Panc1 (cell line): ENCODE measurements around the gene CGNL1. TPM values are rescaled to one million over a fixed set of nuclear protein-coding genes. Genes with fewer than 3 reads are reported as not detected.

Experiments used
- ATAC-seq: fragments of 200-7000 bp; cut with Tn5 transposase; 2 replicates; pipeline ENCODE4 v1.9.1; 2020; ENCODE audit warnings: mild to moderate bottlenecking, moderate library complexity
- BruUV-seq: library from RNA; stranded (reverse); fragments of 400-500 nt; replicated peaks from 2 replicates; lab custom pipeline; 2021; lab: Mats Ljungman, UMichigan
- CTCF ChIA-PET: fragments of 300-600 bp; sonication (Branson Sonifier 250); formaldehyde crosslinking; loops from one replicate; lab custom pipeline; 2022; ENCODE audit warnings: antibody characterized with exemption; lab: Charles Lee
- POLR2A ChIA-PET: fragments of 300-600 bp; sonication (Branson Sonifier 250); formaldehyde crosslinking; loops from one replicate; lab custom pipeline; 2022; ENCODE audit warnings: antibody characterized with exemption; lab: Charles Lee
- DNase-seq: peaks from one replicate; pipeline ENCODE4 v3.0.0-alpha.2; 2010; ENCODE audit warnings: low read depth, low spot score
- H3K27ac ChIP-seq: 2 replicates; pipeline ENCODE4 v1.5.1; 2011; ENCODE audit warnings: mild to moderate bottlenecking, low read length, inconsistent platforms
- H3K27me3 ChIP-seq: fragments of 200-500 bp; sonication (Bioruptor generic); 2 replicates; pipeline ENCODE4 v1.6.0; 2014; ENCODE audit warnings: low read length, inconsistent platforms; ENCODE audit not compliant: control insufficient read depth, insufficient read depth
- H3K36me3 ChIP-seq: fragments of 200-500 bp; sonication (Bioruptor generic); 2 replicates; pipeline ENCODE4 v1.5.1; 2014; ENCODE audit warnings: inconsistent platforms, mild to moderate bottlenecking, low read length, moderate library complexity; ENCODE audit not compliant: control insufficient read depth, insufficient read depth
- H3K4me1 ChIP-seq: 2 replicates; pipeline ENCODE4 v1.5.1; 2011; ENCODE audit warnings: inconsistent platforms, mild to moderate bottlenecking, low read length, moderate library complexity; ENCODE audit not compliant: control insufficient read depth, insufficient read depth
- H3K4me3 ChIP-seq, 2 experiments: 2 replicates each; pipeline ENCODE4 v1.5.1; 2011 to 2012; ENCODE audit warnings: low read depth in 2 of 2, low read length in 2 of 2, mild to moderate bottlenecking in 2 of 2, inconsistent platforms in 1 of 2, moderate library complexity in 1 of 2
- H3K9me3 ChIP-seq: fragments of 200-500 bp; sonication (Bioruptor generic); 2 replicates; pipeline ENCODE4 v1.5.1; 2014; ENCODE audit warnings: low read depth, mild to moderate bottlenecking, inconsistent platforms, low read length, moderate library complexity; ENCODE audit not compliant: control insufficient read depth, insufficient read depth
- POLR2AphosphoS5 ChIP-seq: IDR thresholded peaks from 2 replicates; pipeline ENCODE4 v1.6.1; 2012; ENCODE audit warnings: mild to moderate bottlenecking, low read depth, low read length, moderate library complexity
- SIN3A ChIP-seq: IDR thresholded peaks from 2 replicates; pipeline ENCODE4 v1.6.1; 2012; ENCODE audit warnings: low read depth, mild to moderate bottlenecking, low read length, moderate library complexity, borderline replicate concordance; ENCODE audit not compliant: insufficient read depth
- TCF7L2 ChIP-seq: IDR thresholded peaks from 2 replicates; pipeline ENCODE4 v1.6.1; 2011; ENCODE audit warnings: mild to moderate bottlenecking, low read depth, low read length, inconsistent platforms
- in situ Hi-C: cut with HindIII; loops from 2 replicates; pipeline ENCODE4 v1.10.0; 2016; ENCODE audit warnings: low sequenced_read_pairs, low pct_unique_long_range_greater_than_20kb
- intact Hi-C: fragments of 100-400 bp; cut with micrococcal nuclease; formaldehyde crosslinking; loops from one replicate; pipeline ENCODE4 v1.10.0; 2022; ENCODE audit not compliant: unreplicated experiment
- total RNA-seq: library from RNA; stranded (reverse); gene quantifications from one replicate; pipeline ENCODE4 v1.2.1, GENCODE V29; 2021; ENCODE audit not compliant: unreplicated experiment
- TF ChIP-seq, protein P1 (sequence below), 2 experiments: IDR thresholded peaks; 2 replicates each; pipeline ENCODE4 v1.6.1; 2011 to 2012; ENCODE audit warnings: low read depth in 2 of 2, control low read depth in 1 of 2, low read length in 1 of 2, mild to moderate bottlenecking in 1 of 2, moderate library complexity in 1 of 2; ENCODE audit not compliant: insufficient read depth in 1 of 2
- TF ChIP-seq, protein P2 (sequence below): fragments of 450-650 bp; IDR thresholded peaks from 2 replicates; pipeline ENCODE4 v1.5.1; 2017; ENCODE audit warnings: mild to moderate bottlenecking

The CGNL1 gene
- total RNA-seq, 1 experiment from 2014 or later: 3.5 TPM

DNA sequence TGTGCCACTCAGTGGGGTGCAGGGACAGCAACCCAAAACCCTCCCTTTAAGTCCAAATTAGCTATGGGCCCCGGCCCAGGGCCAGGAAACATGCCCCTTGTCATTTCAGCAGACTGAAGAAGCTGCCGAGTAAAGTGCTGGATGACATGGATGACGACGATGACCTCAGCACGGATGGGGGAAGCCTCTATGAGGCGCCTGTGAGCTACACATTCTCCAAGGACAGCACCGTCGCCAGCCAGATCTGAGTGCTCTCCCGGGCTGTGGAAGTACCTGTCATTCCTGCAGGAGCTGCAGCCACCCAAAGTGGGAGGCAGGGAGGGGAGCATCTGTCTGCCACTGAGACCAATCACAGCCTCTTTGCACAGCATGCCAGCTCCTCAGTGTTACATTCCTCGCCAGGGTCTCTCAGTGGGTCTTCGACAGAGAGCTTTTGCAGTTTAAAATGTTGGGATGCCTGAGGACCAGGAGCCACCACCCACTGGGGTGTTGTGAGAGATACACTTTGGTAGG, 171.0 kb downstream of the CGNL1 start:
- intact Hi-C loops: no loop called here
- in situ Hi-C loops: no loop called here

DNA sequence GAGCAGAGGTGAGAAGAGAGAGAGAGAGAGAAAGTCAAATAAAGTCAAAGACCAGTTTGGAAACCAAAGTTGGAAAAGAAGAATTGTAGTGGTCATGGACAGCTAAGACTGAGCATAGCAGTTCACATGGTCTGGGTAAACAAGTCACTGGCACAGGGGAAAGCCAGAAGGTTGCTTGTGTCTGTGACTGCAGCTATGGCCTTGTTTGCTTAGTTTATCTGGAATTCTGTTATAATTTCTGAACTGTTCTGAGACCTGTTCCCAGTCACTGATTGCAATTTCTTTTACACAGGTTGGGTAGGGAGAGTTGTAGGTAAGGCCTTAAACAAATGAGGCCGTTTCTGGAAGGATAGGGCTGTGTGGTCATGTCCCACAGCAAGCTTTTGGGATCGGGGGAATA, 172.0 kb downstream of the CGNL1 start:
- CTCF ChIA-PET: interaction anchor here (0.6 kb wide), 1 partner anchor 12 kb away, joined by 10 read pairs; no protein-coding TSS in a partner anchor
- TF ChIP-seq TCF7L2 (no peak), SIN3A (no peak), POLR2AphosphoS5 (no peak)
- TF ChIP-seq, protein P1, sequence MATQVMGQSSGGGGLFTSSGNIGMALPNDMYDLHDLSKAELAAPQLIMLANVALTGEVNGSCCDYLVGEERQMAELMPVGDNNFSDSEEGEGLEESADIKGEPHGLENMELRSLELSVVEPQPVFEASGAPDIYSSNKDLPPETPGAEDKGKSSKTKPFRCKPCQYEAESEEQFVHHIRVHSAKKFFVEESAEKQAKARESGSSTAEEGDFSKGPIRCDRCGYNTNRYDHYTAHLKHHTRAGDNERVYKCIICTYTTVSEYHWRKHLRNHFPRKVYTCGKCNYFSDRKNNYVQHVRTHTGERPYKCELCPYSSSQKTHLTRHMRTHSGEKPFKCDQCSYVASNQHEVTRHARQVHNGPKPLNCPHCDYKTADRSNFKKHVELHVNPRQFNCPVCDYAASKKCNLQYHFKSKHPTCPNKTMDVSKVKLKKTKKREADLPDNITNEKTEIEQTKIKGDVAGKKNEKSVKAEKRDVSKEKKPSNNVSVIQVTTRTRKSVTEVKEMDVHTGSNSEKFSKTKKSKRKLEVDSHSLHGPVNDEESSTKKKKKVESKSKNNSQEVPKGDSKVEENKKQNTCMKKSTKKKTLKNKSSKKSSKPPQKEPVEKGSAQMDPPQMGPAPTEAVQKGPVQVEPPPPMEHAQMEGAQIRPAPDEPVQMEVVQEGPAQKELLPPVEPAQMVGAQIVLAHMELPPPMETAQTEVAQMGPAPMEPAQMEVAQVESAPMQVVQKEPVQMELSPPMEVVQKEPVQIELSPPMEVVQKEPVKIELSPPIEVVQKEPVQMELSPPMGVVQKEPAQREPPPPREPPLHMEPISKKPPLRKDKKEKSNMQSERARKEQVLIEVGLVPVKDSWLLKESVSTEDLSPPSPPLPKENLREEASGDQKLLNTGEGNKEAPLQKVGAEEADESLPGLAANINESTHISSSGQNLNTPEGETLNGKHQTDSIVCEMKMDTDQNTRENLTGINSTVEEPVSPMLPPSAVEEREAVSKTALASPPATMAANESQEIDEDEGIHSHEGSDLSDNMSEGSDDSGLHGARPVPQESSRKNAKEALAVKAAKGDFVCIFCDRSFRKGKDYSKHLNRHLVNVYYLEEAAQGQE (IDR thresholded peaks at IDR 0.05; ENCODE audit: insufficient read depth in 1 of 2, low read depth in 2 of 2, low read length in 1 of 2): no peak
- TF ChIP-seq, protein P2, sequence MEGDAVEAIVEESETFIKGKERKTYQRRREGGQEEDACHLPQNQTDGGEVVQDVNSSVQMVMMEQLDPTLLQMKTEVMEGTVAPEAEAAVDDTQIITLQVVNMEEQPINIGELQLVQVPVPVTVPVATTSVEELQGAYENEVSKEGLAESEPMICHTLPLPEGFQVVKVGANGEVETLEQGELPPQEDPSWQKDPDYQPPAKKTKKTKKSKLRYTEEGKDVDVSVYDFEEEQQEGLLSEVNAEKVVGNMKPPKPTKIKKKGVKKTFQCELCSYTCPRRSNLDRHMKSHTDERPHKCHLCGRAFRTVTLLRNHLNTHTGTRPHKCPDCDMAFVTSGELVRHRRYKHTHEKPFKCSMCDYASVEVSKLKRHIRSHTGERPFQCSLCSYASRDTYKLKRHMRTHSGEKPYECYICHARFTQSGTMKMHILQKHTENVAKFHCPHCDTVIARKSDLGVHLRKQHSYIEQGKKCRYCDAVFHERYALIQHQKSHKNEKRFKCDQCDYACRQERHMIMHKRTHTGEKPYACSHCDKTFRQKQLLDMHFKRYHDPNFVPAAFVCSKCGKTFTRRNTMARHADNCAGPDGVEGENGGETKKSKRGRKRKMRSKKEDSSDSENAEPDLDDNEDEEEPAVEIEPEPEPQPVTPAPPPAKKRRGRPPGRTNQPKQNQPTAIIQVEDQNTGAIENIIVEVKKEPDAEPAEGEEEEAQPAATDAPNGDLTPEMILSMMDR: no peak
- no peak for ATAC-seq

More for the DNA sequence above, 171.0 kb downstream of the CGNL1 start:
- Histone ChIP-seq H3K9me3 (no peaks in the 10 kb centered on the region), H3K27ac (no peak overlapping the region), H3K27me3 (no peaks in the 10 kb centered on the region), H3K36me3 (no peaks in the 10 kb centered on the region), H3K4me3 (no peak overlapping the region), H3K4me1 (peaks cover 13% of the 10 kb centered on the region)
- TF ChIP-seq, protein P1 (IDR thresholded peaks at IDR 0.05; ENCODE audit: insufficient read depth in 1 of 2, low read depth in 2 of 2, low read length in 1 of 2): no peak
- TF ChIP-seq POLR2AphosphoS5: no peak
- TF ChIP-seq, protein P2: no peak
- TF ChIP-seq SIN3A: no peak
- no peak for TF ChIP-seq TCF7L2
- BruUV-seq: no TSS peak
- ChIA-PET CTCF (no interaction called here), POLR2A (no interaction called here)
- DNase-seq: no peak
- no peak for ATAC-seq

More for the DNA sequence above, 172.0 kb downstream of the CGNL1 start:
- peaks cover 13% of the 10 kb centered on the region for H3K4me1 ChIP-seq
- H3K27ac ChIP-seq: no peak overlapping the region; the same call in 1 of the 2 replicates
- in situ Hi-C loops: no loop called here
- no peak for DNase-seq
- H3K36me3 ChIP-seq: no peaks in the 10 kb centered on the region
- no peak overlapping the region for H3K4me3 ChIP-seq
- BruUV-seq: no TSS peak
- no peaks in the 10 kb centered on the region for H3K27me3 ChIP-seq
- POLR2A ChIA-PET: no interaction called here
- intact Hi-C loops: no loop called here
- H3K9me3 ChIP-seq: no peaks in the 10 kb centered on the region
